Epithelial cell of proximal tubule (primary cell): ENCODE data around the gene CDK5RAP1. TPM values are rescaled to one million over a fixed set of nuclear protein-coding genes. Genes with fewer than 3 reads are reported as not detected.

Experiments
- DNase-seq: peaks from one replicate; pipeline ENCODE4 v3.0.0-alpha.2; 2011; ENCODE audit warnings: low read depth
- H3K4me3 ChIP-seq: 2 replicates; pipeline ENCODE4 v1.5.1; 2011; ENCODE audit warnings: low read depth, mild to moderate bottlenecking, low read length
- total RNA-seq: library from RNA; depleted of rRNA; stranded (reverse); fragments of >200 nt; gene quantifications from 2 replicates; pipeline ENCODE4 v1.2.3, GENCODE V29; 2015
- TF ChIP-seq, protein P1 (sequence below): conservative IDR thresholded peaks from 2 replicates; pipeline ENCODE4 v1.5.1; 2012; ENCODE audit warnings: low read depth, mild to moderate bottlenecking, low read length

Gene CDK5RAP1
- total RNA-seq, 1 donor from 2014 or later, result 28.8 TPM

DNA sequence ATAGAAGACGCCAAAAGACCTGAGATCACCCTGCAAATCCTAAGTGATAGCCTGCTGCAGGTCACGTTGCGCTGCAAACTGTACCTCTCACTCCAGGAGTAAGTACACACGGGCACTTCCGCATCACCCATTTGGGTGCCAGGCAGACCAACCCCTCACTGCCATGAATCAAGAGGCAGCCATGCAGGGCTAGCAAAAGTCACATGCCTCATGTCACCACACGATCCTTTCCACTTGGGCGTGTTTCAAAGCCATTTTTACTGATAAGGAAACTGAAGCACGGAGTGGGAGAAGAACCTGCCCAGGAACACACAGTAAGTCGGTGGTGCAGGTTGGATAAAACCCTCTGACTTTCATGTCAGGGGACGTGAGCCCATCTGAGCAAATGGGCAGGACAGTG, 81.3 kb downstream of the CDK5RAP1 start:
- DNase-seq, result no peak
- TF ChIP-seq, protein P1, sequence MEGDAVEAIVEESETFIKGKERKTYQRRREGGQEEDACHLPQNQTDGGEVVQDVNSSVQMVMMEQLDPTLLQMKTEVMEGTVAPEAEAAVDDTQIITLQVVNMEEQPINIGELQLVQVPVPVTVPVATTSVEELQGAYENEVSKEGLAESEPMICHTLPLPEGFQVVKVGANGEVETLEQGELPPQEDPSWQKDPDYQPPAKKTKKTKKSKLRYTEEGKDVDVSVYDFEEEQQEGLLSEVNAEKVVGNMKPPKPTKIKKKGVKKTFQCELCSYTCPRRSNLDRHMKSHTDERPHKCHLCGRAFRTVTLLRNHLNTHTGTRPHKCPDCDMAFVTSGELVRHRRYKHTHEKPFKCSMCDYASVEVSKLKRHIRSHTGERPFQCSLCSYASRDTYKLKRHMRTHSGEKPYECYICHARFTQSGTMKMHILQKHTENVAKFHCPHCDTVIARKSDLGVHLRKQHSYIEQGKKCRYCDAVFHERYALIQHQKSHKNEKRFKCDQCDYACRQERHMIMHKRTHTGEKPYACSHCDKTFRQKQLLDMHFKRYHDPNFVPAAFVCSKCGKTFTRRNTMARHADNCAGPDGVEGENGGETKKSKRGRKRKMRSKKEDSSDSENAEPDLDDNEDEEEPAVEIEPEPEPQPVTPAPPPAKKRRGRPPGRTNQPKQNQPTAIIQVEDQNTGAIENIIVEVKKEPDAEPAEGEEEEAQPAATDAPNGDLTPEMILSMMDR, result no peak
- no peak overlapping the region for H3K4me3 ChIP-seq

DNA sequence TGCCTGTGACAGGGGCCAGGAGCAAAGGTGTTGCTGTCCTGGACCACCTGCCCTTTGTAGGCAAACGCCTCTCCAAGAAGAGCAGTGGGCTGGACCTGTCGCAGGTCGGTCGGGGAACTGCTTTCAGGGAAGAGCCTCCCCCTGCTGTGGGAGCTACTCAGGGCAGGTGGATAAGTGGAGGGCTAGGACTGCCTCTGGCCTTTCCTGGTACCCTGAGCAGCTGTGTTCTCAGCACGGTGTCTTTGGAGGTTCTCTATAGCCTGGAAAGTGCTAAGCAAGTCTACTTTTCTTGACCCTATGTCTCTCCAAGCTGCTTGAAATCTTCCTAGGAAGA, 83.3 kb downstream of the CDK5RAP1 start:
- DNase-seq, result no peak
- no peak overlapping the region for H3K4me3 ChIP-seq
- TF ChIP-seq, protein P1, result no peak

DNA sequence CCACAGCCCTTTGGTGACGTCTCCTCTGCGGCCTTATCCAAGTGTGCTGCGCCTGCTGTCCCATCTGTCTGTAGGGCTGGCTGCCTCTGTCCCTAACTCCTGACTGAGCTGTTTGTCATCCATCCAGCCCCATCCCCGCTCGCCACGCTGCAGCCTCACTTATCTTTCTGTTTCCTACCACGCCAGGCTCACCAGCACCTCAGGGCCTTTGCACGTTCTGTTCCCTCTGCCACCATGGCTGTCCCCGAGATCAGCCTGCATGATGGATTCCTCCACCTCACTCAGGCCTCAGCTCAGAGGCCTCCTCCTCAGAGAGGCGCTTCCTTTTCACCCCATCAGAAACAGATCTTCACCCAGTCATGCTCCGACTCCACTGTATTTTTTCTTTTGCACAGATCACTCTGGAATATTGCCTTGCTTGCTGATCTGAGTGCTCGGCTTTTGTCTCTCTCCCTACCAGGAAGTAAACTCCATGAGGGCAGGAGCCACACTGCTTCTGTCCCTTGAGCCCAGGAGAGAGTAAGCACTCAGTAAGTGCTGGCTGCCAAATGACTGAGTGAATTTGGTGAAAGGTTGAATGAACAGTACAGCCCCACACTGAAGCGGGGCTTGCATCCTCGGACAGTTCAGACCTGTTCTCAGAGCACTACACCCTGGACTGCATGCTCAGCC, 83.8 kb downstream of the CDK5RAP1 start:
- no peak overlapping the region for H3K4me3 ChIP-seq
- DNase-seq, result no peak
- TF ChIP-seq, protein P1, result no peak

DNA sequence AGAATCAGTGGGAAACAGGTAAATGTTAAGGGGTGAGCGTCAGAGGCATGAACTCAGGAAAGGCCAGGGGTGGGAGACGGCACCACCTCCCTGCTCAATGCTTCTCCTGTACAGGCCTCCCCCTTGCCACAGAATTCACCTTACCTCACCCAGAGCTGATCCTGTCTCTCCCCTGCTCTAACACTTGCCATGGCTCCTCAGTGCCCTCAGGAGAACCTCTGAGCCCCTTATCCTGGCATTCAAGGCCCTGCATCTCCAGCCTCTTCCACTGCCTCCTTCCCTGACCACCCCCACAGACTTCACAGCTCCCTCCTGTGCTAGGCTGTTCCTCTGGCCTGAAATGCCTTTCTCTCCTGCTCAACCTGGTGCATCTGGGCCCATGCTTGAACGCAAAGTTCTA, 84.4 kb downstream of the CDK5RAP1 start:
- DNase-seq, result no peak
- TF ChIP-seq, protein P1, result no peak
- H3K4me3 ChIP-seq, result no peak overlapping the region

DNA sequence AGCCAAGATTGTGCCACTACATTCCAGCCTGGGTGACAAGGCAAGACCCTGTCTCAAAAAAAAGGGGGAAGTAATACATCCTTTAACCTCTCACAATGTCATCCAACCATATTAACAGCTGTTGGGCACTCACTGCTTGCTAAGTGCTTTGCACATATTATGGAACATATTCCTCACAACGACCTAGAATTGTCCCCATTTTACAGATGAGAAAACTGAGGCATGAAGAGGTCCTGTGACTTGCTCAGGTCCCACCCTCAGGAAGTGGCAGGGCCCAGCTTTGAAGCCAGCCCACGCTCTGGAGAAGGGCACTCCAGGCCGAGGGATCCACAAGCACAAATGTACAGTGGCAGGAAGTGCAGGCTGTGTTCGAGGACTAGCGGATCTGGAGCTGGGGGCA, 85.0 kb downstream of the CDK5RAP1 start:
- DNase-seq, result no peak
- H3K4me3 ChIP-seq, result no peak overlapping the region
- TF ChIP-seq, protein P1, result no peak

DNA sequence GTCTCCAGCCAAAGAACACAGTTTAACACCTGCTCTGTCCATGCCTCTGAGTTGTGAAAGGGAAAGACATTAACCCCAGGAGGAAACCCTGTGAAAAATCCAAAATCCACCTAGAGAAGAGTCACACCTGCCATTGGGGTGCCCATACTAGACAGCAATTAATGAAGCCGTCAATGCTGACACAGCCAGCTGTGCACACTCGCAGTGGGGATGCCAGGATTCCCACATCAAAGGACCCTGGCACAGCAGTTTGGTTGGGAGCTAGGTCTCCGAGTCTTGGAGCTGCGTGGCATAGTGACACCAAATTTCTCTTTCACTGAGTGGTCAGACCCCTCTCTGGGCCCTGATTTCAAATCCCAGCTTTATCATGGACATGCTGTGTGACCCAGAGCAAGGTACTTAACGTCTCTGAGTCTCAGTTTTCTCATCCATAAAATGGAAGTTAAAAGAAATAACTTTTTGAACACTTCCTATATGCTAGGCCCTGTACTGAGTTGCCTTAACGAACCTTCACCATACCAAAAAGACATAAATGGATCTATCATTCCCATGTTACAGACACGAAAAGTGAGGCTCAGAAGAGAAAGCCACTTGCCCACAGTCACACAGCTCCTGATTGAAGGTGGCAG, 87.5 kb downstream of the CDK5RAP1 start:
- H3K4me3 ChIP-seq, result no peak overlapping the region
- no peak for DNase-seq
- TF ChIP-seq, protein P1, result no peak

DNA sequence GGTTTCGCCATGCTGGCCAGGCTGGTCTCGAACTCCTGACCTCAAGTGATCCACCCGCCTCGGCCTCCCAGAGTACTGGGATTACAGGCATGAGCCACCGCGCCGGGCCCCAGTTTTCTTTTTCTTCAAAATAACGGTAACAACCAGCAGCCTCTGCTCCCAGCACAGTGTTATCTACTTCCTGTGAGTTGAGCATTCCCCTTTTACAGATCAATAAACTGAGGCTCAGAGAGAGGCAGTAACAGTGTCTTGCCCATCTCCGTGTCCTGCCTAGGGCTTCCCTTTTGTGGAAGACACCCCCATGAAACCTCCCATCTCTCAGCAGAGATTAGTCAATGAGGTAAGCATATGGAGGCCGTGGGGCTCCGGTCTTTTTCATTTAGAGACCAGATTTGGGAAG, 88.7 kb downstream of the CDK5RAP1 start:
- no peak overlapping the region for H3K4me3 ChIP-seq

More for the DNA sequence above, 88.7 kb downstream of the CDK5RAP1 start:
- TF ChIP-seq, protein P1, result no peak
- no peak for DNase-seq
